GM13977 (cell line): ENCODE data around the gene NUP50.
"Not testable (repeated sequence)": the region's sequence is repeated elsewhere in the genome, so short reads cannot be mapped to it uniquely, and the experiment has no call there.

Experiments
- DNase-seq: peaks from one replicate; pipeline ENCODE4 v3.0.0; 2012; ENCODE audit warnings: low spot score
- in situ Hi-C: fragments of 300-500 bp; cut with MboI; formaldehyde crosslinking; loops from one replicate; pipeline ENCODE4 v1.12.0; 2022; ENCODE audit warnings: low sequenced_read_pairs, low pct_unique_long_range_greater_than_20kb, mixed read lengths, inconsistent platforms; ENCODE audit not compliant: unreplicated experiment
- TF ChIP-seq, protein P1 (sequence below): IDR thresholded peaks from 2 replicates; pipeline ENCODE4 v1.5.1; 2012; ENCODE audit warnings: mild to moderate bottlenecking, control low read depth; ENCODE audit not compliant: insufficient read depth; ENCODE audit errors: extremely low read depth, missing control alignments

NUP50 gene

DNA sequence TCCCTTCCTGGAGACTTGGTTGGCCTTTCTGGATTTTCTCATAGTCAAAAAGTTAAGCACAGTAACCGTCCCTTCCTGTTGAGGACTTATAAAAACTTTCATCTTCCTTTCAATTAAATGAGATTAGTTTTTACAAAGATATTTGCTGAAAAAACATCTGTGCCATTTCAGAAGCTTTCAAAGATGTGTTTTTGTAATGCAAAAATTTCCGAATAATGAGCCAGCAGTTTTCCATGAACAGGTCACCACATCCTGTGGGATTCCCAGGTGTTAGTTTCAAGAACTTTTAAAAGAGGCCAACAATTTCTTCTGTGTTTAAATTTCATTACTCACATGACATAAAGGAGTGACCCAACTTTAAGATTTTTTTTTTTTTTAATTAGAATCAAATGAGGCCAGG, 18.0 kb downstream of the NUP50 start:
- no peak for DNase-seq
- TF ChIP-seq, protein P1, sequence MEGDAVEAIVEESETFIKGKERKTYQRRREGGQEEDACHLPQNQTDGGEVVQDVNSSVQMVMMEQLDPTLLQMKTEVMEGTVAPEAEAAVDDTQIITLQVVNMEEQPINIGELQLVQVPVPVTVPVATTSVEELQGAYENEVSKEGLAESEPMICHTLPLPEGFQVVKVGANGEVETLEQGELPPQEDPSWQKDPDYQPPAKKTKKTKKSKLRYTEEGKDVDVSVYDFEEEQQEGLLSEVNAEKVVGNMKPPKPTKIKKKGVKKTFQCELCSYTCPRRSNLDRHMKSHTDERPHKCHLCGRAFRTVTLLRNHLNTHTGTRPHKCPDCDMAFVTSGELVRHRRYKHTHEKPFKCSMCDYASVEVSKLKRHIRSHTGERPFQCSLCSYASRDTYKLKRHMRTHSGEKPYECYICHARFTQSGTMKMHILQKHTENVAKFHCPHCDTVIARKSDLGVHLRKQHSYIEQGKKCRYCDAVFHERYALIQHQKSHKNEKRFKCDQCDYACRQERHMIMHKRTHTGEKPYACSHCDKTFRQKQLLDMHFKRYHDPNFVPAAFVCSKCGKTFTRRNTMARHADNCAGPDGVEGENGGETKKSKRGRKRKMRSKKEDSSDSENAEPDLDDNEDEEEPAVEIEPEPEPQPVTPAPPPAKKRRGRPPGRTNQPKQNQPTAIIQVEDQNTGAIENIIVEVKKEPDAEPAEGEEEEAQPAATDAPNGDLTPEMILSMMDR = no peak
- in situ Hi-C loops = no loop called here

DNA sequence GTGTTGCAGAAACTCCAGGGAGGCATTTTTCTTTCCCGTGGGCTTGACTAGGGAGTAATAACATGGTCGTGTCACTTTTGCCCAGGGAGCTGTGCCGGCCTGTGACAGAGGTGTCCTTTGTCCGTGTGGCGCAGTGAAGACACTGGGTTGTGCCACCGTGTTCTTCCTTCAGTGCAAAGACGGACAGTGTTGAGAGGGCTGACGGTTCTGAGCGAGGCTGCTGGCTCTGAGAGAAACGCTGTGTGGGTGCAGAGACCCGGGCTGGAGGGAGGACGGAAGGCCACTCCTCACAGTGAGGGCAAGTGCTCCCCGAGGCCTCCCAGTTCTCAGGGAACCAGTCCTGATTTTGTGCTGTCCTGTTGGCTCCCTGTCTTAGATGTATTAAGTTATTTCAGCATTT, 20.2 kb downstream of the NUP50 start:
- no peak for DNase-seq
- in situ Hi-C loops = no loop called here
- TF ChIP-seq, protein P1 = no peak

DNA sequence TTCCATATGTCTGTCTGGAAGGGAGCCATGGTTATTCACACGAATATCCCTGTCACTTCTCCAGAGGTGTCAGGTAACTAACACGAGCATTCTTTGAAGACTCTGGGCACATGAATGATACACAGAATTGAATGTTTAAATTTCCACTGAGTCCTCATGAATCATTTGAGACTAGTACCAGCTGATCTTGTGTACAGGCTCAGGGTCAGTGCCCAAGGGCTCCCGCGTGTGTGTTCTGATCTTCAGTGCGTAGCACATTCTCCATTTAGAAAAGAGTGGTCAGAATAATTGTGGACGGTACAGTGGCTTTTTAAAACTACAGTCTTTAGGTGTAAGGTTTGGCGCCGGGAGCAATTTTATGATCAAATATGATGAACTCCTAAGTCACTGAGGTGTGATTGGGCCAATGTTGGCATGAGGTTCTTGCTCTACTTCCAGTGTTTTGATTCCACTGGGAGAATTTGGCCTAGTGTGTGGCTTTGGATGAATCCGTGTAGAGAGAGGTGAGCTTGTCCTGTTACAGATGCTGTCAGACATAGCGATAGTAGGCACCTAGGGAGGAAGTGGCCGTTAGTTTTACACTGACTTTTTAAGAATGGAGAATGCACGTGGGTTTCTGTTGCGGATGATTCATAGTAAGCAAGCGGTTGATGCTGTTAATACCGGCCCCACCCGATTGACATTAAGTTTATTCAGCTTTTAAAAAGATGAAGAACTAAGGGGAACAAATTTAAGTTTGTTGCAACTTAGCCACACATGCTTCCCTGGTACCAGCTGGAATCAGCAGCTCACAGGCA, 22.2 kb downstream of the NUP50 start:
- TF ChIP-seq, protein P1 = no peak
- no peak for DNase-seq
- in situ Hi-C loops = no loop called here

DNA sequence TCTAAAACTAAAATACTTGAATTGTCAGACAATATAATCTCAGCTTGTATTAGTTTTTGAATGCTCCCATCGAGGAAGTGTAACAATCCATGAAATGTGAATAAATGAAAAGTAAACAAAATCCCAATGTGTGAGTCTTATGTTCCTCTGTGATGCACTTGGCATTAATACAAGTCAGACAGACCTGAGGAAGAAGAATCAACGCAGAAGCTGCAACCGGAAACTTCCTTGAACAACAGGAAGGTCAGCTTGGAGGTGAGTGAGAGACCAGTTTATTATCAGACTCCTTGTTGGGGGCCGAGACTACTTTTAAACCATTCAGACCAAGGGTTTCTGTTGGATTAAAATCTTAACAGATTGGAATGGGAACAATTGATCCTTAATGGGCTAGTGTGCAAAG, 24.2 kb downstream of the NUP50 start:
- DNase-seq = no peak
- TF ChIP-seq, protein P1 = no peak
- in situ Hi-C loops = no loop called here

DNA sequence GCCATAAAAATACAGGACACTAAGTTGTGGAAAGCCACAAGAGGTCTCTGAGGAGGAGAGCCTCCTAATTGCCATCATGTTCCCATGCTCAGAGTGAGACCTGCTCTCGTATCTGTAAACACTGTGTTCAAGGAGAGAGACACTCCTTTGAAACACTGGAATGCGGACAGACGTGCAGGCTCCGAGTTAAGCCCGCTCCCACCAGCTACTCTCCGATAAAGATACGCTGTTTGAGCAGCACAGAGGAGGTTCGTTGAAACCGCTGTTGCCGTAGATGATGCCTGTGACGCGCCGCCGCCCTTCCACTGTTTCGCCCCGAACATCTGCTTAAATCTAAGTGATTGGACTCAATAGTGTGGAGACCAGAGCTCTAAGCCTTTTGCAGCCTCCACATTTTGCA, 25.1 kb downstream of the NUP50 start:
- in situ Hi-C loops = no loop called here
- no peak for DNase-seq
- TF ChIP-seq, protein P1 = no peak

DNA sequence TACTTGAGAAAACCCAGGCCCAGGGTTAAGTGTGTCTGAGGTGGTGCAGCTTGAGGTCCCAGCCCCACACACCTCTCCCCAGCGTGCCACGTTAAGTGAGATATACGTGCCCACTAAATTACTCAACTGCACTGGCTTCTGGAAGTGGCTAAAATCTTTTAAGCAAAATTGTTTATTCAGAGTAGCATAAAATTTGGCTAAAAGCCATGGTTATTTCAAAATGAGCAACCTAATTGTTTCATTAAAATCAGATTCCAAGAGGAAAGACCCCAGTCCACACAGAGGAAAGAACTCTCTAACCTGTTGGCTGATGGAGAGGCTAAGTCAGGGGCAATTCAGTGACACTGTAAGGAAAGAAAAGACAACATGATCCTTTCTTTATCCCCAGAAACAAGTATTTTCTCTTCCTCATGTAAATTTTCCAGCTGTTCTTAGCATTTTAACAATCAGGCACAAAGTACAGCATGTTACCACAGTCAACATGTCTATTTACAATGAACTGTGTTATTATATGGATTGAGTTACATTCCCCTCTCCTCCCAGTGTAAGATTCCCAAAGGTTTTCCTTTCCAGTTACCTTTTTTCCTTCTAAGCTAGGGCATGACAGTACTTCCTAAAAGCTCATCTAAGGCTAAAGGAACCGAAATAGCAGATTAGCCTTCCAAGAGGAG, 26.6 kb downstream of the NUP50 start:
- in situ Hi-C loops = no loop called here
- no peak for DNase-seq
- TF ChIP-seq, protein P1 = no peak

DNA sequence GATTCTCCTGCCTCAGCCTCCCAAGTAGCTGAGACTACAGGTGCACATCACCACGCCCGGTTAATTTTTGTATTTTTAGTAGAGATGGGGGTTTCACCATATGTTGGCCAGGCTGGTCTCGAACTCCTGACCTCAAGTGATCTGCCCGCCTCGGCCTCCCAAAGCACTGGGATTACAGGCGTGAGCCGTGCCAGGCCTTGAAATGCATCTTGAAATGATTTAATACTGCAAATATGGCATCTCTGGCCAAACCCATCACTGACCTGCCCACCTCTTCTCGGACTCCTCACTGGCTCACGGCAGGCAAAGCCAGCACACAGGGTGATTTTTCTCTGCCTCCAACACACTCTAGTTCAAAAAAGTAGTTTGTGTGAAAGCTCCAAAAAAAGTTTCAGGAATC, 28.0 kb downstream of the NUP50 start:
- in situ Hi-C loops = not testable (repeated sequence)

More for the DNA sequence above, 28.0 kb downstream of the NUP50 start:
- DNase-seq = not testable (repeated sequence)
